OCI-LY1 (cell line): ENCODE measurements around the gene CNTN5.

Source experiments
- EZH2 ChIP-seq: fragments of 200-600 bp; sonication (generic), shearing (Covaris generic); IDR thresholded peaks from 2 replicates; pipeline ENCODE4 v1.8.0; 2017; ENCODE audit warnings: borderline replicate concordance, mixed run types, mild to moderate bottlenecking, antibody characterized with exemption, low read length, moderate library complexity, mixed read lengths
- TF ChIP-seq, protein P1 (sequence below): fragments of 200-600 bp; sonication (generic), shearing (Covaris generic); IDR thresholded peaks from 2 replicates; pipeline ENCODE4 v1.5.1; 2017; ENCODE audit warnings: mild to moderate bottlenecking, antibody characterized with exemption, low read length, moderate library complexity, mixed read lengths

DNA sequence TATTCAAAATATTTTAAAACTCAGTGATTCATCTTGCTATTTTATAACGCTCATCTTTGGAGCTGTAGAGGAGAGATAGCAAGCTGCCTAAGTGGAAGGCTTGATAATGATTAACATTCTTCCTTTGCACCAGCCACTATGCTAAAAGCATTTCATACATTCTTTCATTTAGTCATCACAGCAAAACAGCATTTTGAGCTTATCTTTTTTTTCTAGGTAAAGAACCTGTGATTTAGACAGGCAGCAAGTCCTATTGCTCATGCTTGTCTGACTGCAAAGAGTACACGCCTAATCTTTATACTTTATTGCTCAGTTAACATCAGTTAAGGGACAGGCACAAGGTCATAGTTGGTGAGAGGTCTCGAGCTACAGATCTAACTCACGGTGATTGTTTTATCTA is 953.2 kb downstream of the CNTN5 start:
- no peak for TF ChIP-seq EZH2
- TF ChIP-seq, protein P1, sequence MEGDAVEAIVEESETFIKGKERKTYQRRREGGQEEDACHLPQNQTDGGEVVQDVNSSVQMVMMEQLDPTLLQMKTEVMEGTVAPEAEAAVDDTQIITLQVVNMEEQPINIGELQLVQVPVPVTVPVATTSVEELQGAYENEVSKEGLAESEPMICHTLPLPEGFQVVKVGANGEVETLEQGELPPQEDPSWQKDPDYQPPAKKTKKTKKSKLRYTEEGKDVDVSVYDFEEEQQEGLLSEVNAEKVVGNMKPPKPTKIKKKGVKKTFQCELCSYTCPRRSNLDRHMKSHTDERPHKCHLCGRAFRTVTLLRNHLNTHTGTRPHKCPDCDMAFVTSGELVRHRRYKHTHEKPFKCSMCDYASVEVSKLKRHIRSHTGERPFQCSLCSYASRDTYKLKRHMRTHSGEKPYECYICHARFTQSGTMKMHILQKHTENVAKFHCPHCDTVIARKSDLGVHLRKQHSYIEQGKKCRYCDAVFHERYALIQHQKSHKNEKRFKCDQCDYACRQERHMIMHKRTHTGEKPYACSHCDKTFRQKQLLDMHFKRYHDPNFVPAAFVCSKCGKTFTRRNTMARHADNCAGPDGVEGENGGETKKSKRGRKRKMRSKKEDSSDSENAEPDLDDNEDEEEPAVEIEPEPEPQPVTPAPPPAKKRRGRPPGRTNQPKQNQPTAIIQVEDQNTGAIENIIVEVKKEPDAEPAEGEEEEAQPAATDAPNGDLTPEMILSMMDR, result no peak
